Stimulated activated naive CD8-positive, alpha-beta T cell treated with anti-CD3 and anti-CD28 coated beads, Interleukin-15, amount 100 ng/mL, for 72 hours (primary cell): ENCODE data around the gene AMIGO3.
A peak's percentile ranks its signal among the peaks of the same experiment; 100 is the strongest.

Experiments used
- ATAC-seq: fragments of 150-1000 bp; cut with Tn5 transposase; 2 replicates; pipeline ENCODE4 v1.10.0; 2021; ENCODE audit warnings: mild to moderate bottlenecking, moderate library complexity
- DNase-seq, 2 donors: peaks; one replicate each; pipeline ENCODE4 v3.0.0; 2021 to 2022
- H3K27ac Mint-ChIP-seq, 2 donors: one replicate each; pipeline ENCODE4 v1.8.0; 2022; ENCODE audit warnings: mild to moderate bottlenecking in 2 of 2, mixed read lengths in 2 of 2, moderate library complexity in 2 of 2
- H3K27me3 Mint-ChIP-seq: one replicate; pipeline ENCODE4 v1.8.0; 2022; ENCODE audit warnings: mixed read lengths
- H3K4me1 Mint-ChIP-seq: one replicate; pipeline ENCODE4 v1.8.0; 2022; ENCODE audit warnings: mild to moderate bottlenecking, mixed read lengths
- H3K4me3 Mint-ChIP-seq, 2 donors: one replicate each; pipeline ENCODE4 v1.8.0; 2022; ENCODE audit warnings: mild to moderate bottlenecking in 2 of 2, mixed read lengths in 2 of 2, moderate library complexity in 1 of 2
- H3K9me3 Mint-ChIP-seq, 2 donors: one replicate each; pipeline ENCODE4 v1.8.0; 2022; ENCODE audit warnings: mixed read lengths in 2 of 2

Gene AMIGO3

DNA sequence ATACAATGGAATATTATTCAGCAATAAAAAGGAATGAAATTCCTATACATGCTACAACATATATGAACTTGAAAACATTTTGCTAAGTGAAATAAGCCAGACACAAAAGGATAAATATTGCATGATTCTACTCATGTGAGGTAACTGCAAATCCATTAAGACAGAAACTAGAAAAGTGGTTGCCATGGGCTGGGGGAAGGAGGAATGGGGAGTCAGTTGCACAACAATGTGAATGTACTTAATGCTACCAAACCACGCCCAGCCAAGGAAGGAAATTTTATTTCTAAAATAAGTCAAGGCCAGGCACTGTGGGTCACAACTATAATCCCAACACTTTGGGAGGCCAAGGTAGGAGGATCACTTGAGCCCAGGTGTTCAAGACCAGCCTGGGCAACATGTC lies 14.1 kb upstream of the AMIGO3 start:
- H3K27ac Mint-ChIP-seq: no peak overlapping the region
- H3K27me3 Mint-ChIP-seq: no peaks in the 10 kb centered on the region
- ATAC-seq (no peak), DNase-seq (no peak)
- no peaks in the 10 kb centered on the region for H3K9me3 Mint-ChIP-seq
- H3K4me1 Mint-ChIP-seq: no peaks in the 10 kb centered on the region
- H3K4me3 Mint-ChIP-seq: no peak overlapping the region

DNA sequence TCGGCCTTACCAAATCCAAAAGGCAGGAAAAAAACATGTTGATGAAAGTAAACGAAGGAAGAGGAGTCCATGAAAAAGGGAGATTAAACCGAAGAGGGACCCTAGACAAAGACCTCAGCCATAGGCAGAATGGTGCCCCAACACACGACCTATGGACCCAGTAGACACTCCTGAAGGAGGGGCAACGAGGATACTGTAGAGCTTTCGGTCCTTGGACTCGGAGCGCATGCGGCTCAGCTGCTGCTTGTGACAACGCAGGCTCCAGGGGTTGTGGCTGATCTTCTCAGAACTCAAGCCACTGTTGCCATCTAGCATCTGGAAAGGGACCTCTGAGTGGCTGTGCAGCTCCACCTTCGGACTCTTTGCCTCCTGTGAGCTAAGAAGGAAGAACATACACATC lies 13.1 kb upstream of the AMIGO3 start:
- DNase-seq: no peak
- Mint-ChIP-seq H3K9me3 (no peaks in the 10 kb centered on the region), H3K4me3 (no peak overlapping the region), H3K27ac (no peak overlapping the region), H3K27me3 (no peaks in the 10 kb centered on the region), H3K4me1 (no peaks in the 10 kb centered on the region)
- no peak for ATAC-seq

DNA sequence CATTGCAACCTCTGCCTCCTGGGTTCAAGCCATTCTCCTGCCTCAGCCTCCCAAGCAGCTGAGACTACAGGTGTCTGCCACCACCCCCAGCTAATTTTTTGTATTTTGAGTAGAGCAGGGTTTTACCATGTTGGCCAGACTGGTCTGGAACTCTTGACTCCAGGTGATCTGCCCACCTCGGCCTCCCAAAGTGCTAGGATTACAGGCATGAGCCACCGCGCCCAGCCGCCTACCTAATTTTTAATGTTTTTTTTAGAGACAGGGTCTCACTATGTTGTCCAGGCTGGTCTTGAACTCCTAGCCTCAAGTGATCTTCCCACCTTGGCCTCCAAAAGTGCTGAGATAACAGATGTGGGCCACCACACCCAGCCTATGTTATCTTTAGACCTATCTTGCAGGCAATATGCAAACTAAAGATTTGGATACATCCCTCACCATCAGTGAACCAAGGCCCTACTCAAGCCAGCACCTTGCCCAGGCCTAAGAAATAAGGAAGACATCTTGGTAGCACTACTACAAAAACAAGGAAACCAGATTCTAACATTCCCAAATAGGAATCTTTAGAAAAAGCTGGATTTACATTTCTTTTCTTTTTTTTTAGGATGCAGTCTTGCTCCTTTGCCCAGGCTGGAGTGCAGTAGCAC lies 10.6 kb upstream of the AMIGO3 start:
- peaks cover under 1% of the 10 kb centered on the region for H3K4me1 Mint-ChIP-seq
- no peaks in the 10 kb centered on the region for H3K27me3 Mint-ChIP-seq
- H3K27ac Mint-ChIP-seq: no peak overlapping the region
- H3K9me3 Mint-ChIP-seq: no peaks in the 10 kb centered on the region
- no peak for DNase-seq
- no peak overlapping the region for H3K4me3 Mint-ChIP-seq
- ATAC-seq: no peak

DNA sequence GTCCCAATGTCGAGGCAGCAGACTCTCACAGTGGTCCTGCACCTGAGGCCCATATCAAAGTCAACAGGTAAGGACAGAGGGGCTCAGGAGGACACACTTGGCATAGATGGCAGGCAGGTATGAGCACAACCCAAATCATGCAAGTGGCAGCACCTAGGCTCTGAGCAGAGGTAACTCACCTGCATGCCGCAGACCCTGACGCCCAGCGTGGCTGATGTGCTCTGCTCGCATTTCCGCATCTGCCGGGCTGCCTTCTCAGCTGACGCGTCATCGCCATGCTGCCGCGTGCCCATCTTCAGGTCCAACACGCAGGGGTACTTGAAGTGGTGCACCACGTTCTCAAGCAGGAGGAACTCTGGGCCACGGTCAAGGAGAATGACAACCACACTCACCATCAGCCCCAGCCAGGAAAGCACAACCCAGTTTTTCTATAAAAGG lies 8.5 kb upstream of the AMIGO3 start:
- Mint-ChIP-seq H3K9me3 (no peaks in the 10 kb centered on the region), H3K27ac (no peak overlapping the region), H3K4me1 (peaks cover 17% of the 10 kb centered on the region), H3K27me3 (no peaks in the 10 kb centered on the region), H3K4me3 (no peak overlapping the region)
- no peak for DNase-seq
- no peak for ATAC-seq

DNA sequence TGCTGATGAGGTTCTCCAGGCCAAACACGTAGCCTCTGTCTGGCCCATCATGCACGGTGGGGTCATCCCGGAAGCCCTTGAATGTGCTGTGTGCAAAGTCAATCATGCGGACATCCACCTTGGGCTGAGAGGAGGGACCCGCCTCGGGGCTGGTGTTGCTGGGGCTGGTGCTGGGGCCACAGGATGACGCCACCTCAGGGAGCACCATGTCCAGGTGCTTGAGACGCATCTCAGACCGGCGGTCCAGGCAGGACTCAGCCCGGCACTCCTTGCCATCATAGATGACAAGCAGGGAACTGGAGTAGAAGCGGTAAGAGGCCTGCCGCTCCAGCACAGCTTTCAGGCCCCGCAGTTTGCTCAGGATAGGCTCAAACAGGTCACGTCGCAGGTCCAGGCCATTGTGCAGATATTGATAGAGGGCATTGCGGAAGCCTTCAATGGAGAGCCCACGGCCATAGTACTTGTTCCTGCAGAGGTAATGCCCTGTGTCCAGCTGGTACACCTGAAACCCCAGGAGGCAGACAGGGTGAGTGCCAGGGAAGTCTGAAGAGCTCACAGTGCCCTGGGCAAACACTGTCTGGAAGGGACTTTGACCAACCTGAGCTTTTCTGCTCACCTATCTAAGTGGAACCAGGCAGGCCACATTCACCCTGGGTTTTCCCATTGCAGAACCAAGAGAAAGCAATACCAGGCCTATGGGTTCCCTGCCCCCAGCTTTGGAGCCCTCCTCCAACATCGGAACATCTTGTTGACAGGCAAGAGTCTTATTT lies 7.9 kb upstream of the AMIGO3 start:
- Mint-ChIP-seq H3K9me3 (no peaks in the 10 kb centered on the region), H3K4me3 (no peak overlapping the region), H3K27me3 (no peaks in the 10 kb centered on the region), H3K27ac (no peak overlapping the region), H3K4me1 (peaks cover 23% of the 10 kb centered on the region)
- DNase-seq (no peak), ATAC-seq (no peak)

DNA sequence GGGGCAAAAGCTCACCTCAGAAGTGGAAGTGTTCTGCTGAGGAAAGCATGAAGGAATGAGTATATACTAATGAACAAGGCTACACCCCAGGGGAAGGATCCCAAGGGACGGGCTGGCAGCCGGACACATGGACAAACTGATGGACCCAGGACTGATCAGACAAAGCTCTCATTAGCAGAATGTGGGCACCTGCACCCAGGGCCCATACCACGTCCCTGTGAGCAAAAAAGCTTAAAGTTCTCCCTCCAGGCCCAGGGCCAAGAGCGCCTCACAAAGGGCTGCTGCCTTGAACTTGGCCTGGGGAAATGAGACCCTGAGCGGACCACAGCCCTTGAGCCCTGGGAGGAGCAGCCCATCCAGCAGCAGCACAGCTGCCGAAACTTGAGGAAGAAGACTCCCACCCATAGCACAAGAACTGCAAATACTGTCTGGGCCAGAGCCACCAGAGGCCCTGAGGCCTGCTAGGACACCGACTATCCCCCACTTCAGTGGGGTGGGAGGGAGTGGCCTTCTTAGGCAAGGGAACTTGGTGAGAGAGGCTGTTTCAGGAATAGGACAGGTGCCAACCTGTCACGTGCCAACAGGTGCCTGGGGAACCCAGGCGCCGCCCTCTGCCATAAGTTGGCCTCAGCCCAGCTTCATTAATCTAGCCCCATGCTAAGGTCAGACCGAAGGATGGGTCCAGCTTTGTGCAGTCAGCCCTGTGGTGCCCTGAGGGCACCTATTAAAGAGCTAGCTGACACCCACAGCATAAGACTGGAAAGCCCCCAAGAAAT lies 6.6 kb upstream of the AMIGO3 start:
- ATAC-seq (no peak), DNase-seq (no peak)
- Mint-ChIP-seq H3K27ac (peak overlapping the region in 1 of 2 donors; percentile 25), H3K27me3 (no peaks in the 10 kb centered on the region), H3K4me3 (no peak overlapping the region), H3K4me1 (peaks cover 33% of the 10 kb centered on the region), H3K9me3 (no peaks in the 10 kb centered on the region)

DNA sequence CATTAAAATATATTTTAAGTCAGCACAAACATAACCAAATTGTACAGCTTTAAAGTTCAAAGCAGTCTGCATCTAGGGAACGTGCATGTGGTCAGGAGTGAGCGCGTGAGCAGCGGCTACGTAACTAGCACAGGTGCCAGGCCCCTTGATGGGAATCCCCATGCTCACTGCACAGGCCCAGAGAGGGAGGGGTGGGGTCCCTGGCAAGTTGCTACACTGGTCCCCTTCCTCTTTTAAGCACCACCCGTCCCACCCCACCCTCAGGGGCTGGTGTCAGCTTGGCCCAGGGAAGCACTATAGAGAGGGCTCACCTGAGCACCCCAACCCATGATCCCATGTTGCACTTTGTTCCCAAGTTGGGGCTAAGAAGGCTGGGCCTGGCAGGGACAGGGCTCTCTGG lies 5.1 kb upstream of the AMIGO3 start:
- H3K27me3 Mint-ChIP-seq: no peaks in the 10 kb centered on the region
- no peaks in the 10 kb centered on the region for H3K9me3 Mint-ChIP-seq
- ATAC-seq (no peak), DNase-seq (peak in 1 of 2 donors; percentile 40)
- peaks cover 48% of the 10 kb centered on the region for H3K4me1 Mint-ChIP-seq
- peak overlapping the region; percentile 97 to 99 for H3K27ac Mint-ChIP-seq
- peak overlapping the region; percentile 98 to 99 for H3K4me3 Mint-ChIP-seq

DNA sequence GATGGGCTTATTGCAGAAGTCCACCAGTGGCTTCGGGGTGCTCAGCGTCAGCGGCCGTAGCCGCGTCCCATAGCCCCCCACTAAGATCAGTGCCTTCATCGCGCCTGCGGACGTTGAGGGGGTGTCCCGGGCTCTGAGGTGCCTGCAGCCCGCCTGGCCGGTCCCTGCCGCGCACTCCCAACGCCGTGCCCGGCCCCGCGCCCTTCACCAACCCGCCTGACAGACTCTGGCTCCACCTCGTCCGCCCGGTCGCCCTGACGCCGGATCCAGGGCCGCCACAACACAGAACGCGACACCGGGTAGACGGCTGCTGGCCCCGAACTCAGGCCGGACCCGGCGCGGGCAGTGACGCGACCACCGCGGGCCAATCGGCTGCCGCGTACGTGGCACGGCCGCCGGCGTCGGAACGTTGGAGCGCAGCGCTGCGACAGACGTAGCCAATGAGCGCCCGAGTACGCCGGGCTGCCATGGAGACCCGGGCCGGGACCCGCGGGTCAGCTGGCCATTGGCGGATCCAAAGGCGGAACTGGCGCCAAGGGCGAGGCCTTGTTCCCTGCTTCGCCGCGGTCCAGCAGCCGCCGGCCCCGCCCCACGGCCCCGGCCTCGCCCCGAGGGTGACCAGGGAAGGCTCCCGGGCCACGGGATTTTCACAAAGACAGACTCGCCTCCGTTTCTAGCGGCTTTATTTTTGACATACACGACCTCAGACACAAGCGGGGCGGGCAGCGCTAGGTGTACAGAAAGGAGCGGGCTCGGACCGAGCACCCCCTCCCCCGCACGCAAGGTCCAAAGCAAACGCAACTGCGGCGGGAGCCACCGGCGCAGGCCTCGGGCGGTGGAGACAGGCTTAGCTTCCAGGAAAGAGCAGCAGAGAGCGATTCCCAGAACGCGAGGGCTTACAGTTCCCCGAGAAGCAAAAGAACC lies 4.4 kb upstream of the AMIGO3 start, which contains the start of gene GMPPB:
GMPPB (minus strand) TSS at position 324 of the 924 bp plus-strand sequence; CDS start at position 99, 225 bp downstream.
- no peaks in the 10 kb centered on the region for H3K9me3 Mint-ChIP-seq
- peak within 1 kb of the TSS; percentile 97 to 99 for H3K27ac Mint-ChIP-seq
- peak; percentile 94 to 95 for DNase-seq
- H3K4me3 Mint-ChIP-seq: peak within 1 kb of the TSS; percentile 98 to 99
- ATAC-seq: peak; percentile 88
- peaks cover 55% of the 10 kb centered on the region for H3K4me1 Mint-ChIP-seq
- no peaks in the 10 kb centered on the region for H3K27me3 Mint-ChIP-seq

DNA sequence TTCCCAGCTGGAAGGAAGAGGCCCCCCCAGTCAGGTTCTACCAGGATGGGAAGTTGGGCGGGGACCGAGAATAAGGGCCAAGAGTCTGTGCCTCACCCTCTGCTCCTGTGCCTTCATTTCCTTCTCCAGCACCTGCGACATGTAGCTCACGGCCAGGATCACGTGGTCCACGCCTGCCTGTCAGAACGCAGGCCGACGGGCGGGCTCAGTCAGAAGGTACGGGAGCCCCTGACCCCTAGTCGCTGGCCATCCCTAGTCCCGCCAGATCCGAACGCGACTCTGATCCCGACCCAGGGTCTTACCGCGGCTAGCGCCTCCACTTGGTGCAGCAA lies 3.8 kb upstream of the AMIGO3 start:
- Mint-ChIP-seq H3K4me1 (peaks cover 61% of the 10 kb centered on the region), H3K9me3 (no peaks in the 10 kb centered on the region), H3K4me3 (peak overlapping the region; percentile 98 to 99), H3K27ac (peak overlapping the region; percentile 97 to 99), H3K27me3 (no peaks in the 10 kb centered on the region)
- ATAC-seq (peak; percentile 42), DNase-seq (peak; percentile 45 to 65)

DNA sequence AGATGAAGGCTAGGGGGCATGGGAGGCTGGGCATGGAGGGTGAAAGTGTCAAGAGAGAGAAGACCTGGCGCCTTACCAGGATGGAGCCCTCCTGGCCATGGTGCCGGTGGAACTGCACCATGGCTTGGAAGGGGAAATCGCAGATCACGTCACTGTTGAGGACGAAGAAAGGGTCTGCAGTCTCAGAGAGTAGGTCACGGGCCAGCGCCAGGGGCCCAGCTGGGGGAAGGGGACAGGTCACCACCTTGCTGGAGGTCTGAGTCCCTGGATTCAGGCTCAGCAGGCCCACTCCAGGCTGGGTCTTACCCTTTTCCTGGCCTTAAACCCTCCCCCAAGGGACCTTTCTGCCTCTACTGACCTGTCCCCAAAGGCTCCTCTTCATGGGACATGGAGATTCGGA lies 3.4 kb upstream of the AMIGO3 start:
- DNase-seq: no peak
- peak overlapping the region; percentile 97 to 99 for H3K27ac Mint-ChIP-seq
- ATAC-seq: no peak
- no peaks in the 10 kb centered on the region for H3K9me3 Mint-ChIP-seq
- H3K4me3 Mint-ChIP-seq: peak overlapping the region; percentile 98 to 99
- peaks cover 62% of the 10 kb centered on the region for H3K4me1 Mint-ChIP-seq
- no peaks in the 10 kb centered on the region for H3K27me3 Mint-ChIP-seq

DNA sequence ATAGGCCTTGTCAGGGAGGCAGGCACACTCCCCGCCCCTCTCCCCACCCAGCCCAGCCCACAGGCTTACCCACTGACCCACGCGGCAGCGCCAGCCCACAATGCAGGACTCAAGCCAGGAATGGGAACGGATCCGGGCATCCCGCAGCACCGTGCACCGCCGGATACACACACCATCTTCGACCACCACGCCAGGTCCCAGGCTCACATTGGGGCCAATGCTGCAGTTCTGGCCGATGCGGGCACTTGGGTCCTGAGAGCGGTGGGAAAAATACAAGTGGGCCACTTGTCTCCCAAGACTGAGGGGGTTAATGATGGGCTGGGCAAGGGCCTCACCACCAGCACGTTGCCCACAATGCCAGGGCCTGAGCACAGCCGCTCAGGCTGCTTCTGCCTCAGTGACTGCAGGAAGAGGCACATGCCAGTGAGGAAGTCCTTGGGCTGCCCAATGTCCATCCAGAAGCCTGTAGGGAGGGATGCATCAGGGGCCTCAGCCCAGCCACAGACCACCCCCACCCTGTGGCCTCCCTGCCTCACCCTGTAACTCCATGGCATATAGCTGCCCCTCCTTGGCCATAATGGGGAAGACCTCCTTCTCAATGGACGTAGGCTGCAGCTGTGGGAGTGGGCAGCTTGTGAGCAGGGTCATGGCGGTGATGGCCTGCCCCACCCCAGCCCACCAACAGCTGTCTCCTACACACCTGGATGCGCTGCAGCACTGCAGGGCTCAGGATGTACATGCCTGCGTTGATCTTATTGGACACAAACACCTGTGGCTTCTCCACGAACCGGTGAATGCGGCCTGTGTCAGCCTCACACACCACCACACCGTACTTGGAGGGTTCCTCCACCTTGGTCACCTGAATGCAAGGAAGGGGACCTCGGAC lies 2.7 kb upstream of the AMIGO3 start:
- no peaks in the 10 kb centered on the region for H3K27me3 Mint-ChIP-seq
- ATAC-seq (no peak), DNase-seq (no peak)
- H3K4me3 Mint-ChIP-seq: peak overlapping the region; percentile 98 to 99
- H3K4me1 Mint-ChIP-seq: peaks cover 62% of the 10 kb centered on the region
- no peaks in the 10 kb centered on the region for H3K9me3 Mint-ChIP-seq
- H3K27ac Mint-ChIP-seq: peak overlapping the region; percentile 49 to 97

DNA sequence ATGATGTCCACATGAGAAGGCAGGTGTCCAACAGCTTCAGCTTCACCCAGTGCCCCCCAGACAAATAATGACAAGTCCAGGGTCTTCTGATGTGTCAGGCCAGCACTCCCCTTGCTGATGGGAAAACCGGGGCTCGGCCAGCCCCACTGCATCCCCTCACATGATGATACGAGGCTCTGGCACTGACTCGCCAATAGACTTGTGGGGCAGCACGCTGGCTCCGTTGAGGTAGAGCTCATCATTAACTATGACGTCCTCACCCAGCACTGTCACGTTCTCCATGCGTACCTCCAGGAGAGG lies 2.1 kb upstream of the AMIGO3 start:
- Mint-ChIP-seq H3K4me3 (no peak overlapping the region), H3K4me1 (peaks cover 62% of the 10 kb centered on the region), H3K27ac (no peak overlapping the region), H3K9me3 (no peaks in the 10 kb centered on the region), H3K27me3 (no peaks in the 10 kb centered on the region)
- no peak for DNase-seq
- ATAC-seq: no peak

DNA sequence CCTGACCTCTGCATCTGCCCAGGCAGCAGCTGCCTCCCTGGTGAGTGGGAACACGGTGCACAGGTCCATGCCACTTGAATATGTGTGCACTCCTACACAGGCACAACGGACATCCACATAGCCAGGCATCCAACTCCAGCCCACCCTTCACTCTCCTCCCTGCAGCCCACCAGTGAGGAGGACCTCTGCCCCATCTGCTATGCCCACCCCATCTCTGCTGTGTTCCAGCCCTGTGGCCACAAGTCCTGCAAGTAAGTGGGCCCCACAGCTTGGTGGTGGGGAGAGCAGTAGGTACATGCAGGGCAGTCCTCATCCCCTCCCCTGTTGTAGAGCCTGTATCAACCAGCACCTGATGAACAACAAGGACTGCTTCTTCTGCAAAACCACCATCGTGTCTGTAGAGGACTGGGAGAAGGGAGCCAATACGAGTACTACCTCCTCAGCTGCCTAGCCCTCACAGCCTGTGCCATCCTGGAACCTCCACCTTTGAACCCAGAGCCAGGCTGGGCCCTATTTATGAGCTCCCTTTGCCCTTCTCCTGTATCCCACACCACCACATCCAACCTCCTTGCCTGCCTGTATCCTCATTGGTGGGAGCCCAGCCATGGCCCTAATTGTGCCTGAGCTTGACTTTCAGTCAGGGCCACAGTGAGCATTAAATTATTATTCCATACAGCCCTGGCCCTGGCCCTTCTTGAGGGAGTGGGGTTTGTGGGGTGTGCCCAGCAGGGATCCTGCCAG lies 1.5 kb upstream of the AMIGO3 start:
- no peak overlapping the region for H3K27ac Mint-ChIP-seq
- no peaks in the 10 kb centered on the region for H3K9me3 Mint-ChIP-seq
- DNase-seq: no peak
- no peaks in the 10 kb centered on the region for H3K27me3 Mint-ChIP-seq
- no peak overlapping the region for H3K4me3 Mint-ChIP-seq
- no peak for ATAC-seq
- peaks cover 62% of the 10 kb centered on the region for H3K4me1 Mint-ChIP-seq

DNA sequence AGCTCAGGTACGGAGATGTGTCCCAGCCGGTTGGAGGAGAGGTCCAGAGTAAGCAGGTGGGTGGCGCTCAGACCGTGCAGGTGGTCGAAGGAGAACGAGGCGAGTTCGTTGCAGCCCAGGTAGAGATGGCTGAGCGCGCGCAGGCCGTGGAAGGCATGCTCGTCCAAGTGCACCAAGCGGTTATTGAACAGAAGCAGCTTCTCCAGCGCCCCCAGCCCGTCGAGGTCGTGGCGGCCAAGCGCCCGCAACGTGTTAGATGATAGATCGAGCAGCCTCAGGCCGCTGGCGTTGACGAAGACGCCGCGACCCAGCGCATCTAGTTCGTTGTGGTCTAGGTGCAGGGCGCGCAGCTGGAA lies 648 bp downstream of the AMIGO3 start:
- Mint-ChIP-seq H3K4me3 (peak overlapping the region; percentile 76 to 88), H3K27ac (peak overlapping the region in 1 of 2 donors; percentile 91), H3K27me3 (no peaks in the 10 kb centered on the region)

More for the DNA sequence above, 648 bp downstream of the AMIGO3 start:
- DNase-seq: no peak
- H3K9me3 Mint-ChIP-seq: no peaks in the 10 kb centered on the region
- H3K4me1 Mint-ChIP-seq: peaks cover 50% of the 10 kb centered on the region
- ATAC-seq: no peak
